GM19099 (cell line): ENCODE measurements around the gene MARK1.

ENCODE experiments used
- POLR2A ChIP-seq: IDR thresholded peaks from 3 replicates; pipeline ENCODE4 v1.6.1; 2011; ENCODE audit warnings: low read depth; ENCODE audit not compliant: insufficient read length; ENCODE audit errors: extremely low read depth

The MARK1 gene

DNA sequence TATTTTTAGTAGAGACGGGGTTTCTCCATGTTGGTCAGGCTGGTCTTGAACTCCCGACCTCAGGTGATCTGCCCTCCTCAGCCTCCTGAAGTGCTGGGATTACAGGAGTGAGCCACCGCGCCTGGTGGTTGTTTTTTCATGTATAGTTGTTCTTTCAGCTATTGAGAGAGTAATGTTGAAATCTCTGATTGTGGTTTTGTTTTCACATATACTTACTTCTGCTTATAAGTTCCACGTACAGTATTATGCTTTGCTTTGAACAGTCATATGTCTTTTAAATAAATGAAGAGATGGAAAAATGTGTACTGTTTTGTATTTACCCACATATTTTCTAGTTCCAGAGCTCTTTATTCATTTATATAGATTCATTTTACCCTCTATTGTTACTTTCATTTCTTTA is 44.5 kb downstream of the MARK1 start:
- no peak for TF ChIP-seq POLR2A

DNA sequence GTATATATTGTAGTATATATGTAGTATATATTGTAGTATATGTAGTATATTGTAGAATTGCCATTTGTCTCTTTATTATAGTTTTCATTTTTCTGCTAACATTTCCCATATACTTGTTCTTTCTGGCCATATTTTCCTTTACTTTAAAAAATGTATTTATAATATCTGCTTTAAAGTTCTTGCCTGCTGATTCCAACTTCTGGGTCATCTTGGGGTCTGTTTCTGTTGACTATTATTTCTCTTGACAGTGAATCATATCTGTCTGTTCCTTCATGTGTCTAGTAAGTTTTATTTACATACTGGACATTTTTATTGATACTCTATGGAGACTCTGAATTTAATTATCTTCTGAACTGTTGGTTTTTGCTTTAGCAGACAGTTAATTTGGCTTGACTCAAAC is 45.9 kb downstream of the MARK1 start:
- TF ChIP-seq POLR2A = no peak

DNA sequence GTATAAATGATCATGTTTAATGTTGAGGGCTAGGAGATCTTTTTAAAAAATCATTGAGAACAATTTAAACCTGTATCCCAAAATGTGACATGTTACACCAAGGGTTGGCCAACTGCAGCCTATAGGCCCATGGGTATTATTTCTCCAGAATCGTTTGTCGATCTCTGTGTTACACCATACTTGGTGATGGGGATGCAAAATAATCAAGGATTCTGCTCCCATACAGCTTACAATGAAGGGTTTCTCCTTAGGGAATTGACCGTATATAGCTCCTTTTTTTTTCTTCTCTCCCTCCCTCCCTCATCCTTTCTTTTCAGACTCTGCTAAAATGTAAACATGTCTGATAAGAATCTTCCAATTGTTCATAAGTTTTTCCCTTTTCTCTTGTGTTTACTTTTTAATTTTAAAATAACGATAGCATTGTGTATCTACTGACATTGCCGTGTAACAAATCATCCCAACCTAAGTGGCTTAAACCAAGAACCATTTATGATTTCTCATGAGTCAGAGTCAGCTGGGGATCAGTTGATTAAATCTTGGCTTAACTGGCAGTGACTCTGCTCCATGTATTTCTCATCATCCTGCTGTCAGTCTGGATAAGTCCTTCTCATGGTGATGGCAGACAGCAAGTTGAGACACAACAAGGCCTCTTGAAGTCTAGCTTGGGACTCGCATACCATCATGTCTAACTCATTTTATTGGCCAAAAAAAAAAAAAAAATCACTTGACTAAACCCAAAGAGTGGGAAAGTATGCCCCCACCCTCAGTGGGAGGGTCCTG is 48.0 kb downstream of the MARK1 start:
- no peak for TF ChIP-seq POLR2A

DNA sequence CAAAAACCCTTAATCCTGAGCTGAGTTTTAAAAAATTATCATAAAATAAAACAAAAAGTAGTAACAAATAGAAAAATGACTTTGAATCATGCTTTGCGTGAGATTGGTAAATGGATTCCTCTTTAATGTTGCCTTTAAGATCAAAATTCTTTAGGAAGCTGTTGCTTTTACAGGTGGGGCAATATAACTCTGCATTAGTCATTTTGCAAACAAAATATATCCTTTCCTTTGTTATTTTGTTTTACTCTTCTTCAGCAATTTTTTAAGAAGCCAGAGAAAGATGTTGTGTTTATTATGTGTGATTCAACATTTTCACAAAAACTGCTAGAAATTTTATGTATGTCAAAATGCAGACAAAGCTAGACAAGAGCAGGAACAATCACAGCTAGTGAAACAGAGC is 50.0 kb downstream of the MARK1 start:
- TF ChIP-seq POLR2A = no peak

DNA sequence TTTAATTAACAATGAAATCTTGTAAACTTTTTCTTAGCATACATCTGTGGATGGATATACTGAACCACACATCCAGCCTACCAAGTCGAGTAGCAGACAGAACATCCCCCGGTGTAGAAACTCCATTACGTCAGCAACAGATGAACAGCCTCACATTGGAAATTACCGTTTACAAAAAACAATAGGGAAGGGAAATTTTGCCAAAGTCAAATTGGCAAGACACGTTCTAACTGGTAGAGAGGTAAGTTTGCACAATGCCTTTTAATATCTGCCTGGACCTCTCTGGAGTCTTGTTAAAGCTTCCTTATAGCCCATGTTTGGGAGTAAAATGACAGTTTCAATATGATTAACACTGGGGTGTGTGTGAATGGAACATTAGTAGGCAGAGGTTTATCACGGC is 51.4 kb downstream of the MARK1 start:
- no peak for TF ChIP-seq POLR2A

DNA sequence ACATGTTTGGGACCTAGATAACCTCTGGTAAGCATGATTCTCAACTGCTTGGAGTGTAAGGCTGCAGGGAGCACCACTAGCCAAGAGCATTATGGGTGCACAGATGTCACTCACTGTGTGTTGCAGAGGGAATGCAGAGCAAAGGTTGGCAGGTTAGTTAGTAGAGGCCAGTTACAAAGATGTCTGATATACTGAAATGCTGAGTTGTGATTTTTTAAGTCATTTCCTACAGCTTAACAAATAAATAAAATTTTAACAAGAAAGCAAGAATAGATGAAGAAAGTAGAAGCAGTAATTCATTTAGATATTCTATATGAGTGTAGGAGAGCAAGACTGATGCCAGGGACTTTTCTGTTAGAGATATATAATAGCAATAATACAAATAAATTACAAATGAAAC is 64.8 kb downstream of the MARK1 start:
- no peak for TF ChIP-seq POLR2A

DNA sequence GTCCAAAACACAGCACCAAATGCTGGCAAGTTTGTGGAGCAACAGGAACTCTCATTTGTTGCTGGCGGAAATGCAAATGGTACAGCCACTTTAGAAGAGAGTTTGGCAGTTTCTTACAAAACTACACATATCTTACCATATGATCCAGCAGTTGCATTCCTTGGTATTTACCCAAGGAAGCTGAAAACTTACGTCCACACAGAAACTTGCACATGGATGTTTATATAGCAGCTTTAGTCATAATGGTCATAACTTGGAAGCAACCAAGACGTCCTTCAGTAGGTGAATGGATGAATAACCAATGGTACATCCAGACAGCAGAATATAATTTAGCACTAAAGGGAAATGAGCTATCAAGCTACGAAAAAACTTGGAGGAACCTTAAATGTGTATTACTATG is 66.4 kb downstream of the MARK1 start:
- TF ChIP-seq POLR2A = no peak

DNA sequence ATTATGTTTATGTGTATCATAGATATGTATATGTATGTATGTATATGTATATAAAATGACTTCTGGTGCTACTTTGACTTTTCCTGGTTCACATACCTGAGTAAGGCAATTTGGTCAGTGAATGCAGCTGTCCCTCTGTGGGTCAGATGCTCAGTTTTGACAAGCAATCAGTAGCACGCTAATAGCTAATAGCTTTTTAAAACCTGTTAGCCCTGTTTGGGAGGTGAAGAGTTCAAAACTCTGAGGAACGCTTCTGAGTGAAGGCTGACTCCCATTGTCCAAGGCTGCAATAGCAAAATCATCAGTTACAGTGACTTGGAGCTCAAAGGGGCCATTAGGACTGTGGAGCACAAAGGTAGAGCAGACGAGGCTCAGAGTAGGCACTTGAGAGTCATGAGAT is 67.2 kb downstream of the MARK1 start:
- no peak for TF ChIP-seq POLR2A

DNA sequence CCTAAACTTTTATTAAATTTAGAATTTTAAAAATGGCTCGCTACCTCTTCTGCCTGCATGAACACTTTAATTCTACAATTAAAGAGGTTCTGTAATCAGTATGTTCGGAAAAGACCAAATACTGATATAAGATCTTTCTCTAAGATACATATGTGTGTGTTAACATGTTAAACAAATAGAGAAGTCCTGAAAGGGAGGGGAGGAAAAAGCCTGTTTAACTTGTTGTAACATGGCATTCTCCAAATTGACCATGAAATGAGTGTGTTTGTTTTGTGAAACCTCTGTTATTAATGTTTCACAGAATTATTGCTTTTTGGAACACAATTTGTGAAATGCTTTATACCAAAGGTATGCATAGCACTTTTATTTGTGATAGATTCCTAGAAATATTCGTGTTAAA is 77.0 kb downstream of the MARK1 start:
- no peak for TF ChIP-seq POLR2A

DNA sequence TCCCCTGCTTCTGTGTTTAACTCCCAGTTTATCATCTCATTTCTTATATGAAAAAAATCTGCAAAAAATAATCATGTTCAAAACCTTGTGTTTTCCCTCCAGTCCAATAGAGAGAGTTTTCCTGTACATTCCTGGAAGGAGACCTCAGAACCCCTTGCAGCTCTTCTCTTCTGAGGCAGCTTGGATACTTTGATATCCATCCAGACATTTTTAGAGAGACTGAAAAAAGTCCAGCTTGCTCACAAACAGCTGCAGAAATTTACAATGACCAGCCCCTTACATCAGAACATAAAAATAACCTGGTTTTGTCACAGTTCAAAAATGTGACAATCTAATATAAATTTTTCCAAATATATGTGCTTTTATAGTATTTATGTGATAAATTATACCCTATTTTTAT is 88.9 kb downstream of the MARK1 start:
- no peak for TF ChIP-seq POLR2A

DNA sequence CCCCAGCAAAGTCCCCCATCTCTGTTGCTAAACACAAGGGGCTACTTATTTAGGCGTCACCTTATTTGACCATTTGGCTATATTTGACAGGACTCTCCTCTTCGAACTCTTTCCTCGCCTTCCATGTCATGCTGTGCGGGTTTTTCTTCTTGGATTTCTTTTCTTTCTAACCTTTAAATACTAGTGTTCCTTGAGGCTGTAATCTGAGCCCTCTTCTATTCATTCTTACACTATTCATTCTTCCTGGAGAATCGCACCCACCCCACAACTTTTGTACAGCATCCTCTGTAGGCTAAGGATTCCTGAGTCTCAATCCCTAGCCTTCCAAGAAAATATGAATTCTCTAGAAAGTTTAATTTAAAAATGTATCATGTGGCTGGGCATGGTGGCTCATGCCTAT is 100.5 kb downstream of the MARK1 start:
- no peak for TF ChIP-seq POLR2A

DNA sequence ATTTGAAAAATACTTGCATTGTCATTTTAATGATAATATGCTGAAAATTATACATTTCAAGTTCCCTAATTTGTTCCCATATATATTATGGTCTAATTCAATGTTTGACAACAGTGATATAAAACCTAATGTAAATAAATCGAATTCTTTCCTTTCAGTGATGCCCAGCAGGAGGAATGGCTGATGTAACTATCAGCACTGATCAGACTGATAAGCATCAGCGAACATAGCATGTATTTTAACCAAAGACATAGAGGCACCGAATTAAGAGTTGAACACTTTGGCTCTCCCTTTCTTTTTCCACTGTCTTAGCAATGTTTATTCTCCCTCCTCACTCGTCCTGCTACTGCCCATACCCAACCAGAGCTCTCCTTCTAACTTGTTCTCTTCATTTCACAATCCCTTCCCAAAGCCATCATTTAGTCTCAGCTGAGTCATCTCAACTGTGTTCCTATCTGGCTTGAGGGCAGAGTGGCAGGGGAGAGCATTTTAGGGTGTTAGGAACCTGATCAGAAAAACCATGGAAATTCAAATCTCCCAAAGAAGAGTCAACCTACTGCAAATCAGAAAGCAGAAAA is 103.4 kb downstream of the MARK1 start:
- no peak for TF ChIP-seq POLR2A

DNA sequence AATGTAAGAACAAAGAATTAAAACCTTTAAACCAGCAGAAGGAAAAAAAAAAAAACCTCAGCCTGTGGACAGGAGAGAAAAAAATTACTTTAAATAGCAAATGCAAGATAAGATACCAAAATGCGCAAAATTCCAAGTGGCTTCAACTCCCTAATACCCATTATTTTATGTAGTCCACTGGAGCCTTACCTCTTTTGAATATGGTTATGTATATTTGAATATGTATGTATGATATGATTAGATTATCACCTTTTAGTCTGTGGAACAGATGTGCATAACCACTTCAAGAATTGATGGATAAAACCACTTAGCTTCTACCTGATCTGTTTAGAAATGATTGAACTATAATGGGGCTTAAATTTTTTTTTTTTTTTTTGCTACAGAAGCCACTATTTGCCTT is 109.8 kb downstream of the MARK1 start:
- no peak for TF ChIP-seq POLR2A

DNA sequence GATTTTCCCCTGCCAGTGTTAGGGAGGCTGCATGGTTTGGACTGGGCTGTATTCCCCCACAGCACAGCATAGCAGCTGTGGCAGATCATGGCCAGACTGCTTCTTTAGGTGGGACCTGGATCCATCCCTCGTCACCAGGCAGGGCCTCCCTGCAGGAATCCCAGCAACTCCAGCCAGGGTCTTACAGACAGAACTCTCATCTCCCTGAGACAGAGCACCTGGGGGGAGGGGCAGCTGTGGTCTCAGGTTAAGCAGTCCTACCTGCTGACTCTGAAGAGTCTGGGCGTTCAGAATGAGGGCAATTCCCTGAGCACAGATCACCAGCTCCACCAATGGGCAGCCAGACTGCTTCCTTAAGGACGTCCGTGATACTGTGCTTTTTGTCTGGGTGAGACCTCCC is 114.3 kb downstream of the MARK1 start:
- no peak for TF ChIP-seq POLR2A

DNA sequence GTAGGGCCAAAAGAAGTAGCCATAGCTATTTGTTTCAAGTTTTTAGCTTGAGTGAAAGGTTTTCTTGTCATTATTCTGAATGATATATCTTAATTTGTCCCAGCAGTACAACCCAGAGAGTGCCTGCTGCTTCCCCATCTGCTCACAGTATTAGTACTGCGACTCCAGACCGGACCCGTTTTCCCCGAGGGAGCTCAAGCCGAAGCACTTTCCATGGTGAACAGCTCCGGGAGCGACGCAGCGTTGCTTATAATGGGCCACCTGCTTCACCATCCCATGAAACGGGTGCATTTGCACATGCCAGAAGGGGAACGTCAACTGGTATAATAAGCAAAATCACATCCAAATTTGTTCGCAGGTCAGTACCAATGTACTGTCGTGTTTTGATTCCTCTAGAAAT is 125.1 kb downstream of the MARK1 start:
- no peak for TF ChIP-seq POLR2A

DNA sequence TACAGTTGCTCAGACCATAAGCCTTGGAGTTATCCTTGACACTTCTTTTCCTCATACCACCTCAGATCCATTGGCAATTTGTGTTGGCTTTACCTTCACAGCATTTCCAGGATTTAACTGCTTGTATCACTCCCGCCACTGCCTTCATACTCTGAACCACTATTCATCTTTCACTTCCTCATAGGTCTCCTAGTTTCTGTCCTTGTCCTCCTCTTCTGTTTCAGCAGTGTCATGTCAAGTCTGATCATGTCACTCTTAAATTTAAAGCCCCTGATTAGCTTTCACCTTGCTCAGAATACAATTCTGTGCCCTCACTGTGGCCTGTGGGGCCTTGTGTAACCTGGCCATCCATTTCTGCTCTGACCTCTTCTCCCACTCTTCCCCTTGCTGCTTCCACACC is 127.6 kb downstream of the MARK1 start:
- TF ChIP-seq POLR2A = no peak
